Fibroblast of the aortic adventitia (primary cell): ENCODE data around the gene KRTAP21-3. TPM values are rescaled to one million over a fixed set of nuclear protein-coding genes. Genes with fewer than 3 reads are reported as not detected.

Source experiments
- DNase-seq: peaks from one replicate; pipeline ENCODE4 v3.0.0-alpha.2; 2010; ENCODE audit warnings: low read depth
- H3K4me3 ChIP-seq: 2 replicates; pipeline ENCODE4 v1.5.1; 2011; ENCODE audit warnings: low read depth, mild to moderate bottlenecking, control low read depth, low read length, moderate library complexity
- CTCF ChIP-seq: IDR thresholded peaks from 2 replicates; pipeline ENCODE4 v1.5.1; 2011; ENCODE audit warnings: mild to moderate bottlenecking, low read length, control low read depth, inconsistent platforms; ENCODE audit not compliant: insufficient read depth
- small RNA-seq: library from RNA; depleted of rRNA; stranded (forward); fragments of <200 nt; gene quantifications from one replicate; pipeline ENCODE3, GENCODE V24; 2012
- total RNA-seq: library from RNA; depleted of rRNA; stranded (reverse); fragments of >200 nt; gene quantifications from 2 replicates; pipeline ENCODE4 v1.2.3, GENCODE V29; 2012; ENCODE audit warnings: low replicate concordance

KRTAP21-3 gene
- total RNA-seq, 1 donor, result not detected

- no peak for TF ChIP-seq CTCF
- DNase-seq, result no peak
- no peak overlapping the region for H3K4me3 ChIP-seq
Measured at GRCh38 chr21:30672985-30673650, 45.5 kb downstream of the KRTAP21-3 start.

GRCh38 chr21:30668776-30669175 is 49.8 kb downstream of the KRTAP21-3 start:
- H3K4me3 ChIP-seq, result no peak overlapping the region
- no peak for DNase-seq
- TF ChIP-seq CTCF, result no peak

Small RNA genes within 50 kb of the gene (small RNA-seq; reads per million reads assigned to genes)
- gene AP000244.1, result not detected
- not detected for gene KRTAP21-3

Other genes with a start within 250 kb of the KRTAP21-3 start
- gene KRTAP19-1, start 238.4 kb downstream of the KRTAP21-3 start, total RNA-seq, result not detected in 2 replicates
- not detected in 2 replicates for gene KRTAP19-2, start 231.3 kb downstream of the KRTAP21-3 start, total RNA-seq
- not detected in 2 replicates for gene KRTAP19-3, start 226.8 kb downstream of the KRTAP21-3 start, total RNA-seq
- gene KRTAP19-4, start 221.6 kb downstream of the KRTAP21-3 start, total RNA-seq, result not detected in 2 replicates
- not detected in 2 replicates for gene KRTAP19-5, start 216.6 kb downstream of the KRTAP21-3 start, total RNA-seq
- not detected in 2 replicates for gene KRTAP19-6, start 176.9 kb downstream of the KRTAP21-3 start, total RNA-seq
- gene KRTAP19-7, start 157.5 kb downstream of the KRTAP21-3 start, total RNA-seq, result not detected in 2 replicates
- not detected in 2 replicates for gene KRTAP22-2, start 128.4 kb downstream of the KRTAP21-3 start, total RNA-seq
- not detected in 2 replicates for gene KRTAP6-3, start 126.3 kb downstream of the KRTAP21-3 start, total RNA-seq
- not detected in 2 replicates for gene KRTAP6-2, start 119.9 kb downstream of the KRTAP21-3 start, total RNA-seq
- not detected in 2 replicates for gene KRTAP22-1, start 117.7 kb downstream of the KRTAP21-3 start, total RNA-seq
- gene KRTAP6-1, start 104.8 kb downstream of the KRTAP21-3 start, total RNA-seq, result not detected in 2 replicates
- gene KRTAP20-1, start 102.4 kb downstream of the KRTAP21-3 start, total RNA-seq, result not detected in 2 replicates
- not detected in 2 replicates for gene KRTAP20-4, start 98.2 kb downstream of the KRTAP21-3 start, total RNA-seq
- not detected in 2 replicates for gene KRTAP20-2, start 83.6 kb downstream of the KRTAP21-3 start, total RNA-seq
- gene KRTAP20-3, start 75.9 kb downstream of the KRTAP21-3 start, total RNA-seq, result not detected in 2 replicates
- not detected in 2 replicates for gene KRTAP21-2, start 28.5 kb upstream of the KRTAP21-3 start, total RNA-seq
- not detected in 2 replicates for gene KRTAP21-1, start 36.7 kb upstream of the KRTAP21-3 start, total RNA-seq
- gene KRTAP8-1, start 94.5 kb upstream of the KRTAP21-3 start, total RNA-seq, result not detected in 2 replicates
- gene KRTAP7-1, start 111.0 kb upstream of the KRTAP21-3 start, total RNA-seq, result not detected in 2 replicates
- not detected in 2 replicates for gene KRTAP11-1, start 162.8 kb upstream of the KRTAP21-3 start, total RNA-seq